Activated CD8-positive, alpha-beta T cell treated with anti-CD3 and anti-CD28 coated beads, Interleukin-2, amount 10 ng/mL, durations not matched to agents 7 days and 5 days (primary cell): ENCODE results near the gene XPOT. TPM values are rescaled to one million over a fixed set of nuclear protein-coding genes. Genes with fewer than 3 reads are reported as not detected.

Experiments
- ATAC-seq: fragments of 150-1000 bp; cut with Tn5 transposase; one replicate; pipeline ENCODE4 v1.10.0; 2021; ENCODE audit warnings: moderate library complexity
- CTCF ChIA-PET: fragments of 350-600 bp; sonication (Branson Sonifier 250); formaldehyde crosslinking; loops from one replicate; lab custom pipeline; 2021; ENCODE audit warnings: antibody characterized with exemption; lab: Charles Lee
- POLR2A ChIA-PET: fragments of 350-600 bp; sonication (Branson Sonifier 250); formaldehyde crosslinking; loops from one replicate; lab custom pipeline; 2021; ENCODE audit warnings: antibody characterized with exemption; lab: Charles Lee
- DNase-seq: peaks from one replicate; pipeline ENCODE4 v3.0.0-alpha.2; 2020
- H3K27ac Mint-ChIP-seq: one replicate; pipeline ENCODE4 v1.8.0; 2021; ENCODE audit warnings: mild to moderate bottlenecking, mixed read lengths
- H3K27me3 Mint-ChIP-seq: one replicate; pipeline ENCODE4 v1.8.0; 2021; ENCODE audit warnings: low read depth, mixed read lengths
- H3K36me3 Mint-ChIP-seq: one replicate; pipeline ENCODE4 v1.8.0; 2021; ENCODE audit warnings: low read depth, mixed read lengths
- H3K4me1 Mint-ChIP-seq: one replicate; pipeline ENCODE4 v1.8.0; 2021; ENCODE audit warnings: low read depth, mixed read lengths
- H3K4me3 Mint-ChIP-seq: one replicate; pipeline ENCODE4 v1.8.0; 2021; ENCODE audit warnings: mild to moderate bottlenecking, mixed read lengths
- H3K9me3 Mint-ChIP-seq: one replicate; pipeline ENCODE4 v1.8.0; 2022; ENCODE audit warnings: mixed read lengths; ENCODE audit not compliant: insufficient read depth
- total RNA-seq, 2 experiments: library from RNA; stranded (reverse); gene quantifications; one replicate each; pipeline ENCODE4 v1.2.3, GENCODE V29; 2021

XPOT gene
- total RNA-seq, 2 experiments from 2014 or later, result 102 to 110 TPM

- DNase-seq (no peak), ATAC-seq (no peak)
- no peaks in the 10 kb centered on the region for H3K27me3 Mint-ChIP-seq
- peaks cover 8% of the 10 kb centered on the region for H3K4me1 Mint-ChIP-seq
- no peak overlapping the region for H3K27ac Mint-ChIP-seq
- H3K4me3 Mint-ChIP-seq, result no peak overlapping the region
- POLR2A ChIA-PET, result no interaction called here
- peaks cover 53% of the 10 kb centered on the region for H3K36me3 Mint-ChIP-seq
- no peaks in the 10 kb centered on the region for H3K9me3 Mint-ChIP-seq
- CTCF ChIA-PET, result no interaction called here
Measured at GRCh38 chr12:64497903-64498302, 93.7 kb downstream of the XPOT start.

GRCh38 chr12:64500394-64500793 lies 96.2 kb downstream of the XPOT start:
- Mint-ChIP-seq H3K9me3 (no peaks in the 10 kb centered on the region), H3K4me1 (peaks cover under 1% of the 10 kb centered on the region), H3K36me3 (peaks cover 42% of the 10 kb centered on the region), H3K27ac (no peak overlapping the region), H3K27me3 (no peaks in the 10 kb centered on the region), H3K4me3 (no peak overlapping the region)
- no peak for DNase-seq
- ChIA-PET POLR2A (no interaction called here), CTCF (no interaction called here)
- ATAC-seq, result no peak

Other genes with a start within 250 kb of the XPOT start
- 1 to 10 TPM; 7.7 to 9.9 TPM for gene KICS2, start 182.1 kb upstream of the XPOT start, total RNA-seq
- gene C12orf56, start 13.6 kb upstream of the XPOT start, total RNA-seq, result not detected
- gene TBK1, start 47.7 kb downstream of the XPOT start, total RNA-seq, result 10 to 100 TPM; 25.0 to 31.7 TPM
- 10 to 100 TPM; 61.7 to 63.7 TPM for gene RASSF3, start 206.1 kb downstream of the XPOT start, total RNA-seq